OCI-LY7 (cell line): ENCODE results near the gene GBF1. TPM values are rescaled to one million over a fixed set of nuclear protein-coding genes. Genes with fewer than 3 reads are reported as not detected.

Experiments used
- BruUV-seq: library from RNA; stranded (reverse); fragments of 400-500 nt; replicated peaks from 2 replicates; lab custom pipeline; 2021; lab: Mats Ljungman, UMichigan
- CTCF ChIA-PET: fragments of 300-600 bp; sonication (Branson Sonifier 250); formaldehyde crosslinking; loops from one replicate; lab custom pipeline; 2022; ENCODE audit warnings: antibody characterized with exemption; ENCODE audit not compliant: unreplicated experiment; lab: Charles Lee
- POLR2A ChIA-PET: fragments of 300-600 bp; sonication (Branson Sonifier 250); formaldehyde crosslinking; loops from one replicate; lab custom pipeline; 2022; ENCODE audit warnings: antibody characterized with exemption; lab: Charles Lee
- DNase-seq: peaks from one replicate; pipeline ENCODE4 v3.0.0-alpha.2; 2015; ENCODE audit warnings: low spot score
- H2AFZ ChIP-seq: fragments of 200-600 bp; sonication (generic), shearing (Covaris generic); 2 replicates; pipeline ENCODE4 v1.6.1; 2014; ENCODE audit warnings: mild to moderate bottlenecking, antibody characterized with exemption, low read length, moderate library complexity
- H3K27ac ChIP-seq: fragments of 200-600 bp; sonication (generic); 2 replicates; pipeline ENCODE4 v1.5.1; 2014; ENCODE audit warnings: mixed run types, low read depth, mild to moderate bottlenecking, moderate library complexity, low read length, inconsistent platforms; ENCODE audit not compliant: poor library complexity, severe bottlenecking
- H3K36me3 ChIP-seq: fragments of 200-600 bp; sonication (generic); 2 replicates; pipeline ENCODE4 v1.6.1; 2014; ENCODE audit warnings: mild to moderate bottlenecking, antibody characterized with exemption, low read length, moderate library complexity, mixed read lengths; ENCODE audit not compliant: insufficient read depth
- H3K4me1 ChIP-seq: fragments of 200-600 bp; sonication (generic); 2 replicates; pipeline ENCODE4 v1.5.1; 2014; ENCODE audit warnings: mild to moderate bottlenecking, low read length; ENCODE audit not compliant: insufficient read depth, poor library complexity, severe bottlenecking
- H3K4me2 ChIP-seq: fragments of 200-600 bp; sonication (generic); 2 replicates; pipeline ENCODE4 v1.6.1; 2014; ENCODE audit warnings: mild to moderate bottlenecking, low read length
- H3K4me3 ChIP-seq: fragments of 200-600 bp; sonication (generic); 2 replicates; pipeline ENCODE4 v1.5.1; 2014; ENCODE audit warnings: mild to moderate bottlenecking, low read depth, low read length; ENCODE audit not compliant: poor library complexity, severe bottlenecking
- H3K79me2 ChIP-seq: fragments of 200-600 bp; sonication (generic); 2 replicates; pipeline ENCODE4 v1.6.1; 2016; ENCODE audit warnings: low read depth, mild to moderate bottlenecking, low read length, moderate library complexity, mixed read lengths; ENCODE audit not compliant: insufficient read depth
- H3K9me2 ChIP-seq: fragments of 200-600 bp; sonication (generic); 2 replicates; pipeline ENCODE4 v1.6.1; 2016; ENCODE audit warnings: mild to moderate bottlenecking, low read length, mixed read lengths; ENCODE audit not compliant: insufficient read depth
- H3K9me3 ChIP-seq: fragments of 200-600 bp; sonication (generic); 2 replicates; pipeline ENCODE4 v1.6.1; 2014; ENCODE audit warnings: mild to moderate bottlenecking, mixed run types, low read length, mixed read lengths
- H4K20me1 ChIP-seq: fragments of 200-600 bp; sonication (generic); 2 replicates; pipeline ENCODE4 v1.6.1; 2014; ENCODE audit warnings: mild to moderate bottlenecking, antibody characterized with exemption, low read length, moderate library complexity, mixed read lengths; ENCODE audit not compliant: insufficient read depth
- EZH2phosphoT487 ChIP-seq: fragments of 200-600 bp; sonication (generic); IDR thresholded peaks from 2 replicates; pipeline ENCODE4 v1.6.1; 2018; ENCODE audit warnings: low read depth, borderline replicate concordance, mild to moderate bottlenecking, mixed run types, antibody characterized with exemption, low read length, moderate library complexity, mixed read lengths
- intact Hi-C: fragments of 100-400 bp; cut with micrococcal nuclease; formaldehyde crosslinking; loops from one replicate; pipeline ENCODE4 v1.10.0; 2022; ENCODE audit not compliant: unreplicated experiment
- total RNA-seq, 2 experiments: library from RNA; depleted of rRNA in 1 of 2; stranded (reverse); fragments of >200 nt in 1 of 2; shearing (Covaris generic) in 1 of 2; gene quantifications; 2 replicates each; pipeline ENCODE4 v1.2.3, GENCODE V29; 2014 to 2022
- TF ChIP-seq, protein P1 (sequence below): fragments of 200-600 bp; sonication (generic); conservative IDR thresholded peaks from 2 replicates; pipeline ENCODE4 v1.5.1; 2014; ENCODE audit warnings: mild to moderate bottlenecking, antibody characterized with exemption, low read length, moderate library complexity, mixed read lengths

Gene GBF1
- total RNA-seq, 2 experiments from 2014 or later, result 17.8 to 33.4 TPM

DNA sequence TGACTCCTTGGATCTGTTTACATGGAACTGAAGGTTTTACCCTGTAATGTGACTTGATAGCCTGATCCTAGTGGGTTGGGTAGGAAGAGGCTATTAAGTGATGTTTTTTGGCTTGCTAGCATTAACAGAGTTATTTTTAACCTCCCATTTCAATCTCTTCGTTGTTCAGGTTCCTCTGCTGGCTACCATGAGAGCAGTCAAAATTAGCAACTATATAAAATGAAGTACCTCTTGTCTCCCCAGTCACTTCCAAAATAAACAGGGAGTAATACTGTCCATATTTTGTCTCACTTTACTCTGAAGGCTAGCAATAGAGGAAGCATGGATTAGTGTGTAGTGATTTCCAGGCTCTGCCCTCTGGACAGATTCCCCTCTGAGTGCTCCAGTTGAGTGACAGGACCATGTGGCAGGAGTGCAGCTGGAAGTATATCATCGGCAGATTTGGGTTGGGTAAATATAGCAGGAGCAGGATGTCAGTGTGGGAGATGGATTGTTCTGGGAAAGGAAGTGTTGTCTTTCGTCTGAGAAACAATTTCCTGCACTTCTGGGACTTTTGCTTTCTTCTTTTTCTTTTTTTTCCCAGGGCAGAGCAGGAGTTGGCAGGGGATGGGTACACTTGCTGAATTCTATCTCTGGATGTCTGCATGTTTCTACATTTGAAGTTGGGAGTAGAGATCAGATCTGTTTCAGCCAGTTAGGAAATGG is 35.2 kb downstream of the GBF1 start:
- Histone ChIP-seq H3K27ac (no peak overlapping the region), H3K36me3 (peaks cover 22% of the 10 kb centered on the region), H3K4me2 (peak overlapping the region; percentile 24; the same call in 1 of the 2 replicates), H2AFZ (no peak overlapping the region), H3K9me2 (no peaks in the 10 kb centered on the region), H3K4me1 (peaks cover 14% of the 10 kb centered on the region), H3K9me3 (no peaks in the 10 kb centered on the region), H4K20me1 (0 out of 2 replicates have a peak, but pooled peaks cover 5% of the 10 kb centered on the region), H3K79me2 (peaks cover 1% of the 10 kb centered on the region; the same call in 1 of the 2 replicates), H3K4me3 (no peak overlapping the region)
- no TSS peak for BruUV-seq
- ChIA-PET POLR2A (interaction anchor here (0.7 to 1.3 kb wide), 2 partner anchors 39 to 127 kb away, joined by 3 read pairs; partner anchors contain the start of gene PITX3), CTCF (no interaction called here)
- DNase-seq, result no peak
- TF ChIP-seq, protein P1, sequence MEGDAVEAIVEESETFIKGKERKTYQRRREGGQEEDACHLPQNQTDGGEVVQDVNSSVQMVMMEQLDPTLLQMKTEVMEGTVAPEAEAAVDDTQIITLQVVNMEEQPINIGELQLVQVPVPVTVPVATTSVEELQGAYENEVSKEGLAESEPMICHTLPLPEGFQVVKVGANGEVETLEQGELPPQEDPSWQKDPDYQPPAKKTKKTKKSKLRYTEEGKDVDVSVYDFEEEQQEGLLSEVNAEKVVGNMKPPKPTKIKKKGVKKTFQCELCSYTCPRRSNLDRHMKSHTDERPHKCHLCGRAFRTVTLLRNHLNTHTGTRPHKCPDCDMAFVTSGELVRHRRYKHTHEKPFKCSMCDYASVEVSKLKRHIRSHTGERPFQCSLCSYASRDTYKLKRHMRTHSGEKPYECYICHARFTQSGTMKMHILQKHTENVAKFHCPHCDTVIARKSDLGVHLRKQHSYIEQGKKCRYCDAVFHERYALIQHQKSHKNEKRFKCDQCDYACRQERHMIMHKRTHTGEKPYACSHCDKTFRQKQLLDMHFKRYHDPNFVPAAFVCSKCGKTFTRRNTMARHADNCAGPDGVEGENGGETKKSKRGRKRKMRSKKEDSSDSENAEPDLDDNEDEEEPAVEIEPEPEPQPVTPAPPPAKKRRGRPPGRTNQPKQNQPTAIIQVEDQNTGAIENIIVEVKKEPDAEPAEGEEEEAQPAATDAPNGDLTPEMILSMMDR, result no peak
- intact Hi-C loops, result no loop called here

DNA sequence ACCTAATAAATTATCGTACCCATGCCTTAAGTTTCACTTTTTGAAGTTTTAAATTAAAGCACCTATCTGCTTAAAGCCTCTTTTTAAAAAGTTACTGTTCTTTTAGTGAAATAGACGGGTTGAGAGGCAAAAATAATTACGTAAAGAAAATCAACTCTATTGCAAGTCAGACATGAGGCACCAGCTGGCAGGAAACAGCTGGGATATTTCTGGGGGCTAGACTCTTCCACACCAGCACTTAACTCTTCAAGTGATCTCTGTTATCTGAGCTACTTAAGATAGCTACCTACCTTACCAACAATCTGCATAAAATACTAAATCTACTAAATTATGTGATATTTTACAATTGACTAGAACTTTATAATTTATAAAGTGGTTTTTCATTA is 35.8 kb downstream of the GBF1 start:
- H3K9me3 ChIP-seq, result no peaks in the 10 kb centered on the region
- CTCF ChIA-PET, result no interaction called here
- TF ChIP-seq EZH2phosphoT487, result no peak
- TF ChIP-seq, protein P1, result no peak
- intact Hi-C loops, result no loop called here
- peaks cover 14% of the 10 kb centered on the region for H3K4me1 ChIP-seq
- no TSS peak for BruUV-seq
- no peak overlapping the region for H3K4me3 ChIP-seq
- H3K36me3 ChIP-seq, result peaks cover 22% of the 10 kb centered on the region
- no peak overlapping the region for H3K27ac ChIP-seq
- no peaks in the 10 kb centered on the region for H3K9me2 ChIP-seq
- POLR2A ChIA-PET, result interaction anchor here (0.5 to 0.7 kb wide), 2 partner anchors 127 to 274 kb away, joined by 3 to 4 read pairs; no protein-coding TSS in a partner anchor
- H4K20me1 ChIP-seq, result 0 out of 2 replicates have a peak, but pooled peaks cover 5% of the 10 kb centered on the region
- H3K79me2 ChIP-seq, result no peaks in the 10 kb centered on the region
- peak overlapping the region; percentile 24; the same call in 1 of the 2 replicates for H3K4me2 ChIP-seq
- H2AFZ ChIP-seq, result no peak overlapping the region
- peak; percentile 28 for DNase-seq

DNA sequence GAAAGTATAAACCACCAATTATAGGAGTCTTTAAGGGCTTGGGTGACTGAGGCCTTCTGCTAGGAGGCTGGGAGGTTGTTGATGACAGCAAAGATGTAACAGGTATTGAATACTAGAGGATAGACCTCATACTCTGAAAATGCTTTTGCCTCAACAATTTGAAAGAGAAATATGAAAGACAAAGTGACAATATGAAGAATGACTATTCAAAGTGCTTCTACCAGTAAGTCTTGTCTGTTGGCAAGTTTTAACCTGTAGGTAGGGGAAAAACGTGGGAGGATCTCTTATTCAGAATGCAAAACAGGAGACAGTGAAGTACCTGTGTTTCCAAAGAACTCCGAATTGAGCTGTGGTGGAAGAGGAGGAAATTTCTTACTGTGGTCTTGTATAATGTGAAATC is 38.2 kb downstream of the GBF1 start:
- POLR2A ChIA-PET, result interaction anchor here (0.9 kb wide), 1 partner anchor 17 kb away, joined by 3 read pairs; no protein-coding TSS in a partner anchor
- Histone ChIP-seq H3K79me2 (no peaks in the 10 kb centered on the region), H3K4me3 (no peak overlapping the region), H3K4me2 (no peak overlapping the region), H3K9me3 (no peaks in the 10 kb centered on the region), H3K36me3 (peaks cover 9% of the 10 kb centered on the region; the same call in 1 of the 2 replicates), H3K27ac (no peak overlapping the region), H4K20me1 (0 out of 2 replicates have a peak, but pooled peaks cover 3% of the 10 kb centered on the region), H2AFZ (no peak overlapping the region), H3K9me2 (no peaks in the 10 kb centered on the region), H3K4me1 (peaks cover 14% of the 10 kb centered on the region)
- no TSS peak for BruUV-seq
- CTCF ChIA-PET, result no interaction called here
- intact Hi-C loops, result no loop called here
- TF ChIP-seq EZH2phosphoT487, result no peak
- TF ChIP-seq, protein P1, result no peak
- no peak for DNase-seq
